T-helper 9 cell (primary cell): Measurements from ENCODE around the gene TMEM236.

Source experiments
- DNase-seq: peaks from one replicate; pipeline ENCODE4 v3.0.0-alpha.2; 2020

TMEM236 gene

DNA sequence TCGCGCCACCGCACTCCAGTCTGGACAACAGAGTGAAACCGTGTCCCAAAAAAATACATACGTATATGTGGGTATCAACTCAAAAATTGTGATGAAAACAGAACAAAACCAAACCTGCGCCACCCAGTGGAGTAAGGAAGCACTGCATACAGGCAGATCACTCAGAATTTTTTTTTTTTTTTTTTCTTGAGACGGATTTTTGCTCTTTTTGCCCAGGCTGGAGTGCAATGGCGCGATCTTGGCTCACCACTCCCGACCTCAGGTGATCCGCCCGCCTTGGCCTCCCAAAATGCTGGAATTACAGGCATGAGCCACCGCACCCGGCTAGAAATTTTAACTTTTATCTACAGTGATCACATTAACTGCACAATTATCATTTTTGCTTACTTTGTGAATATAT is 9.1 kb upstream of the TMEM236 start:
- peak; percentile 65 for DNase-seq

DNA sequence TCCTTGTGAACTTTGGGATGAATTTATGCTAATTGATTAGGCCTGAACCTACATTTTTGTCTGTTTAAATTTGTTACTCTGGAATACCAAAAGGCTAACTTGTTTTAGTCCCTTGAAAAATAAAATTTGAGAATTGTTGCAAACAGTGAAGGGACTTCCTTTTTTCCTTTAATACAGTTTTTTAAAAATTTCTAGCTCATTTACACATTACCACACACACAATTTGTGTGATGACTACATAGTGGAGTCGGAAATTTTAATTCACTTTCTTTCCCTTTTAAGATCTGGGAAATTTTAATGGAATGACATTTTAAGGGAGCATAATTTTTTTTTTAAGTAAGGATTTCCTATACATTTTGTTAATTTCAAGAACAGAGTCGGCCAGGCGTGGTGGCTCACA is 8.6 kb upstream of the TMEM236 start:
- no peak for DNase-seq

DNA sequence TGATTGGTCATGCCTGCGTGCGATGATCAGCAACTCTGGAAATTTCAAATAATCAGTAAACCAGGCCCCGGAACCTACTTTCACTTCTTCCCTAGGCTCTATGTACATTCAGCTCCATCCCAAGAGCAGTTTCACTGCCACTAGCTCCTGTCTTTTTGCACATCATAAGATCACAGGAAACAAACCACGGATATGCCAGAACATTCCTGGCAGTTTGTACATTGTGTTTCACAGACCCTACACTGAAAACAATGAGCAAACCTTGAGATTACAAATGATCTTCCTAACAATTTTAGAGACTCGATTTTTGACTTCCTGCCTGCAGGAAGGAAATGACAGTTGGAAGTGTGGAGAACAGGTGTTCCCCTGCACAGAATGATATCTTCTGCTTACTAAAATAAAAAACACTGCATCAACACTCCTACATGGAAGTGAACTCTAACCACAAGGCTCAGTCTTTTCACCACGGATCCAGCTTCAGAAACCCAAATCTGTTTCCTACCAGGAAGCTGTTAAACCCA is 7.6 kb upstream of the TMEM236 start:
- DNase-seq = no peak

DNA sequence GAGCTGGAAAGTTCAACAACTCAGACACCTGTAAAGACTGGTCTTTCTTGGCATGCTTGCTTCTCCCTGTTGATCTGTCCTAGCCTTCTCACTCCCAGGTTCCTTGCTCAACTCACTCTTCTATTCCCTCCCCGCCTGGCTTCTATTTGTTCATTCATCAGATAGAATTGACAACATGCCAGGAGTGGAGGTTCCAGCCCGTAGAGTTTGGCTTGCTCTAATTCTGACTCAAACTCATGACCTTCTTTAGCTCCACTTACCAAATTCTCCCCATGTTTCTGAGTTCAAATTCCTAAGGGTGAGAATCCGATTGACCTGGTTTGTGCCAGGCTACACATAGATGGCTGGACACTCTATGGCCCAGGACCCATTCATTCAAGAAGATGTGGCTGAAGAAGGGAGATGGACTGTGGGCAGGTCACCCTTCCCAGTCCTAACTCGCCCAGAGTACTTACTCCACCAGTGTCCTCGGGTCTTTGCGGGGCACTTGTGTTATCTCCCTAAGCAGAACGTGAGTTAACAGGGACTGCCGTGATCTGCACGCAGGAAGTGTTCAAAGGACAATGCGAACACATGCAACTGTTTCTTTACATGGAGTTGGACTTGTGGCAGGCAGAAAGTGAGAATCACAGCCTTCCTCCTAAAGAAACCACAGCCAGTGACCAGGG is 4.0 kb upstream of the TMEM236 start:
- no peak for DNase-seq

DNA sequence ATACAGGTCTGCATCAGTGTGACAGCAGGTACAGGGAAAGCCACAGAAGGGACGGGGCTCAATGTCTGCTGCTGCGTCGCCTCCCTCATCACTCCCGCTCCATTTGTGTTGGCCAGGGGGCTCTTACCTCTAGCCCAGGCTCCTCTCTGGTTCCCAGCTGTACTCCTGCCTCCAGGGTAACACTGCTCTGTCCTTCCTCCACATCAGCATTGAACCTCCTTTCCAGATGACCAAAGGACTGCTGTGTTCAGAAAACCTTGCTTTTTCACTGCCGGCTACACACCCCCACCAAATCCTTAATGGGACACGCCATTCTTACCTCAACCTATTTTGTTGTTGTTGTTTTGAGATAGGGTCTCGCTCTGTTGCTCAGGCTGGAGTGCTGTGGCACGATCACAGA is 2.1 kb upstream of the TMEM236 start:
- no peak for DNase-seq

DNA sequence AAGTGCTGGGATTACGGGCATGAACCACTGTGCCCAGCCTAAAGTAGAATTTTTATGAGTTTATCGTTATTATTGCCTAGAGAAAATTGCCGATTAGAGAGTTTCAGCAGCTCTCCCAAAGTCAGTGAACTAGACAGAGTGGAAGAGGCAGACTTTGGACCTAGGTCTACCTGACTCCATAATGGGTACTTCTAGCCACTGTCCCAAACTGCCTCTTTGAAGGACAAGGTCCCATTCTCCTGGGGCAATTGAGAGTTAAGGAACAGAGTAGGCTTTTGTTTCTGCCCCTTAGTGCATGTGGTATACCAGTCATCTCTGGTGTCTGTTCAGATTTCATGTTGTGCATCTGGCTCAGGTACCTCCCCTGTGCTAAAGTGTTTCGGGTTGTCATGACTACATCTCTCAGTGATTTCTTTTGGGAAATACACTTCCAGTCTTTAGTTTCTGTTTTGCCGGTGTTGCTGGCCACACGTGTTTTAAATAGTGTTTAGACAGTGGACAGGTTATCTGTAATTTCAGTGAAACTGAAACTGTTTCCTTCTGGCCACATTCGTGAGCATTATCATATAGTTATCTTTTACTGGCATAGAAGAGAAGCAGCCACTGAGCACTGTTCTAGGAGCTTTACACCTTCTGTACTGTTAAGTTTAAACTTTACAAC is 4.7 kb downstream of the TMEM236 start:
- no peak for DNase-seq

DNA sequence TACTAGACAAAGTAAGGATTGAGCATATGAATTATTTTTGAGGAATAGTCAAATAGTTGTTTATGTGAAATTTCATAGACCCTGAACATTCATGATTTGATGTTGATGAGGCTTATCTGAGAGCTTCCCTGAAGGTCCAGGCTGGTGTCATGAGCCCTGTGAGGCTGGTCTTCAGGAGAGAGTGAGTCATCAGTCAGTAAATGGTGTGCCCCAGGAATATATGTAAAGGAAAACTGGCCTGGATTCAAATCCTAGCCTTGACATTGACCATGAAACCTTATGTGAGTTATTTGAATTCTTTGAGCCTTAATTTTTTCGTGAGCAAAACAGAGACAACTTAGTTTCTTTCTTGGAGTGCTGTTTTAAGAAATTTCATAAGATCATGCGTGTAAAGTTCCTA is 6.2 kb downstream of the TMEM236 start:
- DNase-seq = no peak

DNA sequence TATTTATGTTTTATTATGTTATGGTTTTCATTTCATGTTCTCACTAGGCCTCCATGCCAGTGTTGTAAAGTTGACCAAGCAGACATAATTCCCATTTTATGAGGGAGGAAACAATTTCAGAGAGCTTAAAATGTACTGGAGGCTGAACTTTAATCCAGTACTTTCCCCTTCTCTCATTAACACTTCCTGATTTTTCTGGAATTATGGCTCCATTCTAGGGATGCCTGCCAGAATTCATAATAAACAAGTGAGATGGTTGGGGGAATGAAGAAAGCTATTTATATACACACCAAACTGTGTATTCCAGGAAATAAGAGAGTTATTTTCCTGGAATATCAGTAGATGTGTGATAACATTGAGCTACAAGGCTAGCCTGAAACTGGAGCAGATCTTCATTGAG is 6.9 kb downstream of the TMEM236 start:
- DNase-seq = no peak

DNA sequence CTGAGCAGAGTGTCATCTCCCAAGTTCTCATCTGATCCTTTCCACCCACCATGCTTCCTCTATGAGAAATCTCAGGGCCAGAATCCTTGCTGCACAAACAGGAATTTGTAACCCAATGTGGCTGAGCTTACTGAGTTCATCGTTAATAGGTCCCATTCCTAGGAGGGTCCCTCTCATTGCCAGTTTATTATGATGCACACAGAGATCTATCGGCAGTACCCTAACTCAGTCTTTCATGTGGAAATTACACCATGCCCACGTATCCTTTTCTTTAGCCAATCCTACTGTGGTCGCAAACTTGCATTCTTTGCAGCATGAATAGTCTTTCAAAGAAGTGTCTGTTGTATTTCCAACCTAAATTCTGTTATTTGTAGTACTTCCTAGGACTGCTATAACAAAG is 12.1 kb downstream of the TMEM236 start:
- no peak for DNase-seq

DNA sequence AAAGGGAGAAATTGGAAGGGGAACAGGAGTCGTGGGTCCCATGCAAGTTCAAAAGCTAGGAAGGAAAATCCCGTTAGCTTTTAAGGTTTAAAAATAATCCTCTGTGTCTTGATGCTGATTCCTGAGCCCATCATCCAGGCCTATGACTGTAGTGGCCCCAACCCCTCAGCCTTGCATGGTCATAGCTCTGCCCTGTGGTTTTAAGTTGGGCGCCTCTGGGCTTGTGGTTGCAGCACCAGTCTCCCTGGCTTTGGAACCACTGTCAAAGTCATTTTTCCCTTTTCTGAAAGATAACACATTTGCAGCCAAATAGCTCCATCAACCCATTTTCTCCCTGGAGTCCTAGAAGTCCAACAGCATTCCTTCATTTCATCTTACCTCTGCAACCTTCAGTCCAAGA is 13.6 kb downstream of the TMEM236 start:
- no peak for DNase-seq

DNA sequence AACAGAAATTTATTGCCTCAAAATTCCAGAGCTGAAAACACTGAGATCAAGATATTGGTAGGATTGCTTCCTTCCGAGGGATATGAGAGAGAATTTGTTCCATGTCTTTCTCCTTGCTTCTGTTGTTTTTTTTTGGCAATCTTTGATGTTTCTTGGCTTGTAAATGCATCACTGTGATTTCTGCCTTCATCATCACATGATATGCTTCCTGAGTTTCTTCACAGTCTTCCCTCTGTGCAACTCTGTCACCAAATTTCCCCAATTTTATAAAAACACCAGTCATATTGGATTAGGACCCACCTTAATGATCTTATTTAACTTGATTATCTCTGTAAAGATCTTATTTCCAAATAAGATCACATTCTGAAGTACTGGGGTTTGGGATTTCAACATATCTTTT is 14.7 kb downstream of the TMEM236 start:
- no peak for DNase-seq

DNA sequence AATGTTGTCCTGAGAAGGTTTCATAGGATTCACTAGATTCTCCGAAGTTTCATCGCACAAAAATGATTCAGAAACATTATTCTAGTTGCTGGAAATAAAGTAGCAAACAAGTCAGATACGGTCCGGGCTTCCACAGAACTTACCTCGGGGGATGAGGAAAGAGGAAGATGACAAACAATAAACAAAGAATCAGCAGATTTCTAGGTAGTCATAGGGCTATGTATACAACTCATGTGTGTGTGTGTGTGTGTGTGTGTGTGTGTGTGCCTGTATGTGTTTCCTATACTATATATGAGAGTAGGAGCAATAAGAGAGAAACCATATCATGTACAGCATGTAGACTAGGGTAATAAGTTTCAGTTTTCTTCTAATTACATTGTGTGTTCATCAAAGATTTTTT is 16.5 kb downstream of the TMEM236 start:
- no peak for DNase-seq

DNA sequence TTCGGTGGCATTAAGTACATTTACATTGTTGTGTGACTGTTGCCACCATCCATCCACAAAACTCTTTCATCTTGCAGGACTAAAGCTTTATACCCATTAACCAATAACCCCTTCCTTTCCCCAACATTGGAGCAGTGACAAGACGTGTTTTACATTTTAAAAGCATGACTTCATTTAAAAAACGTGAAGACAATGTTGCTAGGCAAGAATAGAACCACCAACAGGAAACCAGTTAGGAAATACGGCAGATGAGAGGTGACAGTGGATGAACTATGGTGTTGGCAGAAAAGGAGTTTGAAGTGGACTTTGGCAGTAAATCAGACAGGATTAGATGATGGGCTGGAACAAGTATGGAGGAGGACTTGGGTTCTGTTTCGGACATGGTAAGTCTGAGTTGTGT is 17.0 kb downstream of the TMEM236 start:
- DNase-seq = no peak

DNA sequence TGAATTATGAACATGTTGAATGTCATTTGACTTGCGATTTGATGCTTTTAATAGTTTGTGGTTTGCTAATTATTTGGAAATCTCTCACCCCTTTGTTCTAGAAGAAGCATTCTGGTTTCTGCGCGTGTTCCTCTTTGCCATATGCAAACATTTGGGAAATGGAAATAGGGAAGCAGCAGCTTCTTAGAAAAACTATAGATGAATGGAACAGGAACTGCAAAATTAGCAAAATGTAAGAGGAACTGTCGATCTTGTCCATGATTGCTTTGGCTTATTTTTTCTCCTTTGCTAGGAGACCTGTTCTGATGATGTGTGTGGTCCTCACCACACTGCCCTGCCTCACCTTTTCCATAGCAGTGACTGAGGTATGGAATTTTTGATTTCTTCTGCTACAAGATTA is 19.0 kb downstream of the TMEM236 start:
- DNase-seq = no peak

DNA sequence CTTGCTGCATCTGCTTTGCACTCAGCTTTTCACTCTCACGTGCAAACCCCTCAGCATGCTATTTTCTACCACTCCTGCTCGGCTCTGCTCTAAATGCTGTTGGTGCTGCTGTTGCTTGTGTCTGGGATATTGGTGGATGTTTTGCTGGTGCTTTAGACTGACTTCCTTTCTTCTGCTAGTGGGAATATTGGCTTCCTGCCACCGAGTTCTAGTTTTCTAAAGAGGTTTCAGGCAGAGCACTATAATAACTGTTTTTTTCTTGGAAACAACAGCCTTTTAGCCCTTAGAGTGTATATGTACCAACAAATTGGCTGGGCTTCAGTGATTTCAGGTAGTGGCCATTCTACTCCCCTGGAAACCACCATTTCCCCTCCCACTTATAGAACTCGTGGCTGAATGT is 27.8 kb downstream of the TMEM236 start:
- no peak for DNase-seq

DNA sequence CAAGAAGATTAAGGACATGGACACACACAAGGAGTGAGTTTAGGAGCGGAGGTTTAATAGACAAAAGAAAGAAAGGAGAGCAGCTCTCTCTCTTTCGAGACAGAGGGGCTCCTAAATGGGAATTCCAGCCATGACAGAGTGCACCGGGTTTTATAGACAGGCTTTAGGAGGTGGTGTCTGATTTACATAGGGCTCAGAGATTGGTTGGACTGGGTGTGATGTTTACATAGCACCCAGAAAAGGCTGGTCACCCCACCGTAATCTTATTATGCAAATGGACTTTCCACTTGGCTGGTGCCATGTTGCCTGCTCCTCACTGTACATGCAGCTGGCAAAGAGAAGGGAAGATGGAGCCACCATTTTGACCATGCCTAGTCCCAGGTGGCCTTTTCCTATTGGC is 28.7 kb downstream of the TMEM236 start:
- no peak for DNase-seq

DNA sequence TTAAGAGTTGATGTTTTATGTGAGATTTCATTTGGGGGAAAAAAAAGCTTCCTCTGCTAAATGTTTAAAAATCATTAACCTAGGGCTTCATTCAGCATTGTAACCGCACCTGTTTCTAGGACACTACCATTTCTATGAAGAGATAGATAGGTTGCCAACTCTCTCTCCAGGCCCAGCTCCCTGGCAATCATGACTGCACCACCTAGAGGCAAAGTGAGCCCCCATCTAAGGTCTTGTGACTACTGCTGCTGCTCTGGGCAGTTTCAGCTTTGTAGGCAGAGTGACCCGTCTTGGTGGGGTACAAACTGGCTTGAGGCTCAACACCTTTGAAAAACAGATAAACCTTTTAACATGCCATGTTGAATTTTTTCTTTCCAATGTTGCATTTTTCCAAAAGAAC is 29.9 kb downstream of the TMEM236 start:
- no peak for DNase-seq

DNA sequence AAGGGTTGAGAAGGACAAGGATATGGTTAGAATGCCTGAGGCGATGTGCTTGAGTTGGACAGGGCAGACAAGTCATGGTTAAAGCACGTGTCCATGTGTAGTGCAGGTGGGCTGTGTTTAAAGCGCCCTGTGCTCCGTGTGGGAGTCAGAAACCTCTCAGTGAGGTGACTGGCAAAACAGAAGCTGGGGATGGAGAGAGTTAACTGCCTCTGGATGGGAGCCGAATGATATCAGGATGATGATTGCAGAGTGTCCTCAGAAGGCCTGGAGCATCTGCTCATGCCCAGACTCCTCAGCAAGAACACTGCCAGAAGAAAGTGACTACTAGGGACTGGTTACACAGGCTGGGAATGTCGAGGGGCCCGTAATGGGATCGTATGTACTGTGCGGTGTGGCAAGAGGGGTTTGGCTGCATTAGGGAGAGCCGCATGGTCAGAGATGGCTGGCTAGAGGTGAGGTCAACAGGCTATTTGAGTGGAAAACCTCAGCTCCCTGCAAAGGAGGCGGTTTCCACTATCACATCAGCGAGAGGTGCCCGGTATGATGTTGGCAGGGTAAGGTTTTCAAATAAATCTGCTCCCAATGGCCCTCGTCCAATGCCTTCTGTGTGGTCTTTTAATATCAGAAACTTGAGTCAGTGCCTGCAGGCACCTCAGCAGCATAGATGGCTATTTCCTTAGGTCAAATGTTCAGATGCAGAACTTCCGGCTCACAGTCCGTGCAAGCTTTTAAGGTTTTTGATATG is 31.1 kb downstream of the TMEM236 start:
- no peak for DNase-seq

DNA sequence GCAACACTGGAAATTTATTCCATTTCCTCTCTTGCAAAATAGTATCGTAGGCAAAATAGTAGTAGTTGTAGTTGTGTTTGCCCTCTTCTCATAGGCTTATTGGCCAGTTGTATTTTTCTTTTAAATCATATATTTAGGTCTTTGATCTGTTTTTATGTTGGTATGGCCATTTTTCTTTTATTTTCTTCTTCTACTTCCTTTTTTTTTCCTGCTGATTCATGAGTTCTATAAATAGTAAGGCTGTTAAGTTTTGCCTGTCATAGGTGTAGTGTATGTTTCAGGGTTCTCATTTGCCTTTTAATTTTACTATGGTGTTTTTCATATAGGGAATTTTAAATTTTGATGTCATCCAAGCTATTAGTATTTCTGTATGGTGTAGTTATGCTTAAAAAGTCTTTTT is 31.8 kb downstream of the TMEM236 start:
- no peak for DNase-seq

DNA sequence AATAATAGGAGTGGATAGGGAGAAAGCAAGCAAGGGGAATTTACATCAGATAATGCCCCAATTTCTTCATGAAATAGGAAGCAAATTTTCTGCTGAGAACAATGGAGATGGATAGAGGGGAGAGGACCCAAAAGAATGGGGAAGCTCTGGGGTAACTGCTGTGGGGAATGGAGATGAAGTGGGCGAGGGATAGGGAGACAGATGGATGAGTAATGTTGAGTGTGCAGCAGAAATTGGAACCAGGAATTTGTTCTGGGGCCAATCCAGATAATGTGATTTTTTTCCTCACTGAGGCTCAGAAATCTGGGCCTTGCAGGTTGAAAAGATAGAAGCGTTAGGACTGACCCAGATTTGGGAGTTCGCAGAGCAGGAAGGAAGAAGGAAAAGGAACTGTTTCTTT is 32.7 kb downstream of the TMEM236 start:
- no peak for DNase-seq

DNA sequence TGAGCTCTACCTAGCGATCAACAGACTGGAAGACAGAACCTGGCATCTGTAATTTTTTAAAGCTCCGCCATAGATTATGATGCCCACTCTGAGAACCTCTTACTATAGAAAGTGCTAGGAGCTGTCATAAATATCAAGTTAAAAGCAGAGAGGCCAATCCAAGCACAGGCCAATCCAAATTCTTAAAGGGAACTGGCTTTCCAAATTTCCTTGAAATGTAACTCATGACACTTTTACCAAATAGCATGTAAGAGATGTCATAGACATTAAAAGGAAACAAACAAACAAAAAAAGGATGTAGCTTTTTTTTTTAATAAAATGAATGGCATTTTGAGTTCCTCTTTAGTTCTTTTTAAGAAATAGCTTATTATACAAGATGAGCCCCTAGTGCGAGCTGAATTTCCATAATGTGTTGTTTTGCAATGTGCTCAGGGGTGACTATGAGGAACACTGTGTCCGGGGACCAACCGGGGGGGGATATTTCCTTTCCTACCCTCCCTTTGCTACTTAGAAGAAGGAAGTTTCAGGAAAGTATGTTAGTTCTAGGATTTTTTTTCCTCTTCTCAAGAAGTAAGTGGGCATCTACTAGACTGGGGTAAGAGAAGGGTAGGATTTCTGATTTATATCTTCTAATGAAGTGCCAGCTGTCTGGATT is 33.4 kb downstream of the TMEM236 start:
- no peak for DNase-seq

DNA sequence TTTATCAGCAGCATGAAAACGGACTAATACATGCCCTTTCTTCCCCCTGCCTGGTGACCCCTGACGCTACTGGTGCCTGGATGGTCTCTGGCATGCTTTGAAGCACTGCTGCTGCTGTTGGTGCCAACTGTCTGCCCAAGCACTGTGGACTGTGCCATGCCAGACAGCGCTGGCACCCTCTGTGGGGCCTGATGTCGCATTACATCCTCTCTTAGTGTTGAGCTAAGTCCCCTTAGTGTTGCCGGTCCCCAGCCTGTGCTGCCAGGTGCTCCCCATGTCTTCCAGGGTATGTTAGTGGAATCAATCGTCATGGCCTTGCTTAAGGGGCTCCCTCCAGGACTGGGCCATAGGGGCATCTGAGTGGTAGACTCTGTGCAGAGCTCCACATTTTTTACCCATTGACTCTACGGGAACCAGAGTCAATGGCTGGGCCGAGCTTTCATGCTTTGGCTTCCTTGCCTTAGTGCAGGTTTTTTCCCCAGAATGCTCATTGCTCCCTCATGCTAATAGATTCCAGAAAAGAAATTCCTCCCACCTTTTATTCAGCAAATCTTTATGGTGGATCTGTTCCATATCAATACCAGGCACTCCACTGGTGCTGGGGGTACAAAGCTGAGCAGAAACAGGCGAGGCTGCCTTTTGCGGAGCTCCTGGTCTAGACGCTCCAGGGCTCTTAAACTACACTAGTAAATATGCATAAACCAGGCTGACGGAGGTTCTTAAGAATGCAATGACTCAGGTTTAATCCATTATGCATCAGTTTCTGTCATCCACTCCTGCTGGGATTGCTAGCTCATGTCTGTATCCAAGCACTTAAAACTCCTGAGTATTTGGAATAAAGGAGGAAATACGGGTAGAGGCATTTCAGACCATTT is 35.3 kb downstream of the TMEM236 start:
- no peak for DNase-seq

DNA sequence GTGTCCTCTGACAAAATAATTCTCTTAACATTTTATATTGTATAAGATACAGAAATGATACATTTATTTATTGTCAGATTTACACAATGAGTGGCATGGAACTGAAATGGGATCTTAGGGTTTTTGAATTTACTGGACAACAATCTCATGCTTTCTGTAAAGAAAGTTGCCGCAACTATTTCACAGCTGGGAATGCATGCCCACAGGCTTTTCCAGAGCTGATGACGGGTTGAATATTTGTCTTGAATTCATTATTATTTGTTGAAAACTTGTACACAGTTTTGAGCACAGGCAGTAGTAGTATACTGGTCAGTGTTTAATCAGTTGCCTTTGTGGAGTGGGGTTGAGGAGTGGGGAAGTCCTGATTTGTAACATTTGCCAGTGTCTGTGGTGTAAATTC is 36.6 kb downstream of the TMEM236 start:
- no peak for DNase-seq
